HepG2 (cell line): ENCODE measurements around the gene ZIM2. TPM values are rescaled to one million over a fixed set of nuclear protein-coding genes. Genes with fewer than 3 reads are reported as not detected.

ENCODE experiments used
- ATAC-seq: fragments of 200-7000 bp; cut with Tn5 transposase; 3 replicates; pipeline ENCODE4 v1.9.1; 2020; ENCODE audit warnings: mild to moderate bottlenecking, moderate library complexity
- BruUV-seq: library from RNA; stranded (reverse); fragments of 400-500 nt; replicated peaks from 2 replicates; lab custom pipeline; 2021; lab: Mats Ljungman, UMichigan
- CTCF ChIA-PET: fragments of 300-600 bp; formaldehyde crosslinking; extraction: SDS; loops from one replicate; lab custom pipeline; 2021; ENCODE audit warnings: low total read pairs, inconsistent platforms, low intra/inter-chr PET ratio; lab: Yijun Ruan, JAX
- POLR2A ChIA-PET: fragments of 350-600 bp; sonication (Branson Sonifier 250); formaldehyde crosslinking; loops from one replicate; lab custom pipeline; 2020; ENCODE audit warnings: antibody characterized with exemption, inconsistent platforms; lab: Yijun Ruan, JAX
- DNase-seq: peaks from one replicate; pipeline ENCODE4 v3.0.0-alpha.2; 2015; ENCODE audit warnings: low spot score
- FAIRE-seq: peaks from 3 replicates; lab custom pipeline; 2011; peaks lifted over from hg19 to GRCh38; lab: Jason Lieb, UNC
- H2AFZ ChIP-seq: one replicate; pipeline ENCODE4 v1.6.1; 2011; ENCODE audit warnings: low read length, inconsistent platforms
- H3K27ac ChIP-seq: fragments of 300-600 bp; 3 replicates; pipeline ENCODE4 v1.8.0; 2011; ENCODE audit warnings: mixed run types, mild to moderate bottlenecking, mixed read lengths, low read length, inconsistent platforms; ENCODE audit not compliant: insufficient read depth; ENCODE audit errors: extremely low read length
- H3K27me3 ChIP-seq, 2 experiments: fragments of 200-600 bp in 1 of 2; 2 replicates in 1 of 2; 3 replicates in 1 of 2; pipeline versions ENCODE4 v1.6.0 to v1.8.0; 2011; ENCODE audit warnings: low read length in 2 of 2, mild to moderate bottlenecking in 2 of 2, moderate library complexity in 2 of 2, inconsistent platforms in 1 of 2; ENCODE audit not compliant: insufficient read depth in 2 of 2, control insufficient read depth in 1 of 2
- H3K36me3 ChIP-seq, 2 experiments: fragments of 200-600 bp in 1 of 2; replicated peaks in 1 of 2; 2 replicates in 1 of 2; 3 replicates in 1 of 2; pipeline versions ENCODE4 v1.5.1 to v1.8.0; 2011; ENCODE audit warnings: low read length in 2 of 2, inconsistent platforms in 1 of 2; ENCODE audit not compliant: insufficient read depth in 2 of 2, control insufficient read depth in 1 of 2
- H3K4me1 ChIP-seq: 2 replicates; pipeline ENCODE4 v1.5.1; 2012; ENCODE audit warnings: low read length, inconsistent platforms; ENCODE audit not compliant: insufficient read depth
- H3K4me2 ChIP-seq: 2 replicates; pipeline ENCODE4 v1.6.0; 2011; ENCODE audit warnings: low read depth, low read length, inconsistent platforms
- H3K4me3 ChIP-seq, 3 experiments: fragments of 200-600 bp in 1 of 3; sonication (generic), shearing (Covaris generic) in 1 of 3; replicated peaks in 1 of 3; 2 replicates each; pipeline ENCODE4 v1.5.1; 2011 to 2016; ENCODE audit warnings: low read length in 3 of 3, inconsistent platforms in 2 of 3, low read depth in 2 of 3, mild to moderate bottlenecking in 2 of 3, control low read depth in 1 of 3, mixed read lengths in 1 of 3; ENCODE audit not compliant: insufficient read depth in 1 of 3
- H3K79me2 ChIP-seq: one replicate; pipeline ENCODE4 v1.6.1; 2011; ENCODE audit warnings: low read length, inconsistent platforms; ENCODE audit not compliant: insufficient read depth
- H3K9ac ChIP-seq: 2 replicates; pipeline ENCODE4 v1.6.0; 2011; ENCODE audit warnings: mild to moderate bottlenecking, low read depth, low read length, inconsistent platforms; ENCODE audit not compliant: insufficient read depth
- H3K9me3 ChIP-seq: 2 replicates; pipeline ENCODE4 v1.5.1; 2012; ENCODE audit warnings: mild to moderate bottlenecking, low read length
- H4K20me1 ChIP-seq: 2 replicates; pipeline ENCODE4 v1.6.0; 2011; ENCODE audit warnings: inconsistent platforms, mild to moderate bottlenecking, low read length, moderate library complexity; ENCODE audit not compliant: insufficient read depth
- FIP1L1 ChIP-seq: fragments of 200-400 bp; formaldehyde crosslinking; IDR thresholded peaks from 2 replicates; pipeline ENCODE4 v1.6.1; 2018; ENCODE audit warnings: low read depth, mild to moderate bottlenecking, low read length, moderate library complexity, borderline replicate concordance; ENCODE audit not compliant: insufficient read depth
- ZNF260 ChIP-seq: sonication (generic); formaldehyde crosslinking; IDR thresholded peaks from 2 replicates; pipeline ENCODE4 v1.4.0; 2020; ENCODE audit warnings: missing genetic modification reagents, low read depth, mild to moderate bottlenecking, borderline replicate concordance
- ZNF44 ChIP-seq: sonication (generic); formaldehyde crosslinking; IDR thresholded peaks from 2 replicates; pipeline ENCODE4 v1.5.1; 2020; ENCODE audit warnings: mild to moderate bottlenecking, missing genetic modification reagents
- WGBS: methylation state at CpG from one replicate; pipeline ENCODE4 v1.1.6; 2017; ENCODE audit warnings: low lambda C conversion rate; 5-methylcytosine and 5-hydroxymethylcytosine counted together
- in situ Hi-C: cut with HindIII; loops from 2 replicates; pipeline ENCODE4 v1.10.0; 2017; ENCODE audit warnings: low pct_unique_long_range_greater_than_20kb; ENCODE audit not compliant: extremely low pct_ligation_motif_present
- intact Hi-C: fragments of 100-400 bp; cut with micrococcal nuclease; formaldehyde crosslinking; loops from one replicate; pipeline ENCODE4 v1.10.0; 2022; ENCODE audit not compliant: unreplicated experiment
- polyA plus RNA-seq, 8 experiments: library from polyadenylated mRNA; depleted of rRNA in 3 of 8; stranded (reverse) in 7 of 8; unstranded in 1 of 8; fragments of >200 nt; fragmentation: Illumina TruSeq in 4 of 8; extraction: Trizol in 4 of 8; gene quantifications; 2 replicates each; pipeline versions ENCODE4 v1.2.1 to v1.2.3, GENCODE V29; 2011 to 2016; ENCODE audit warnings: low read depth in 4 of 8, missing spikeins in 1 of 8, mixed read lengths in 1 of 8; ENCODE audit not compliant: insufficient read depth in 1 of 8
- total RNA-seq, 5 experiments: library from RNA; depleted of rRNA; stranded (reverse); fragments of >200 nt; fragmentation: Illumina TruSeq; extraction: Trizol; gene quantifications; 2 replicates each; pipeline ENCODE4 v1.2.3, GENCODE V29; 2016; ENCODE audit warnings: low read depth in 1 of 5
- TF ChIP-seq, protein P1 (sequence below): sonication (generic); formaldehyde crosslinking; IDR thresholded peaks from 2 replicates; pipeline ENCODE4 v1.9.0; 2021; ENCODE audit warnings: mild to moderate bottlenecking, missing genetic modification reagents
- TF ChIP-seq, protein P2 (sequence below): sonication (generic); formaldehyde crosslinking; IDR thresholded peaks from 2 replicates; pipeline ENCODE4 v1.5.1; 2020; ENCODE audit warnings: mild to moderate bottlenecking, missing genetic modification reagents, moderate library complexity

Gene ZIM2
- total and polyA plus RNA-seq, 2 of the 13 experiments (the other 11 are each of a cell fraction or from before 2014, with no cell fraction given) = 7.2 to 10.3 TPM

DNA sequence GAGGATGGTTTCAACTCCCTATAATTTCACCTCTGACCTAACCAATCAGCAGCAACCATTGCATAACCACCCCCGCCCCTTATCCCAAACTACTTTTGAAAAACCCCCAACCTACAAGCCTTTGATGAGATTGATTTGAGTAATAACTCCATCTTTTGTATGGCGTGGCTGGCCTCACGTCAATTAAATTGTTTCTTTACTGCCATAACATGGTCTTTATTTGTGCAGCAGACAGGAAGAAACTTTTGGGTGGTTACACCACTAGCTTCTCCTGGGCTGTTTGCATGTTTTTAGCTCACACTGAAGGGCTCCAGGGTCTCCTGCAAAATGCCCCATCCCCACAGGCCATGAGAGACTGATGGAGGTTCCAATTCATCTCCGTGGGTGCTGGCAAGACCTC is 34.0 kb upstream of the ZIM2 start:
- no peak overlapping the region for H3K27ac ChIP-seq
- H3K4me2 ChIP-seq = no peak overlapping the region
- H3K4me3 ChIP-seq = no peak overlapping the region
- peaks cover 59% of the 10 kb centered on the region for H3K4me1 ChIP-seq
- CTCF ChIA-PET = no interaction called here
- no peak overlapping the region for H3K9ac ChIP-seq
- no peak for DNase-seq
- in situ Hi-C loops (no loop called here), intact Hi-C loops (no loop called here)
- no peaks in the 10 kb centered on the region for H3K36me3 ChIP-seq
- H4K20me1 ChIP-seq = no peaks in the 10 kb centered on the region
- no peak for ATAC-seq
- no TSS peak for BruUV-seq
- no peak for TF ChIP-seq ZNF260 (CRISPR knock-in tag)
- TF ChIP-seq ZNF44 = peak; percentile 100
- H3K9me3 ChIP-seq = peaks cover 23% of the 10 kb centered on the region
- no peaks in the 10 kb centered on the region for H3K27me3 ChIP-seq
- peaks cover 4% of the 10 kb centered on the region for H3K79me2 ChIP-seq
- H2AFZ ChIP-seq = no peak overlapping the region
- POLR2A ChIA-PET = no interaction called here
- WGBS = 98% methylated on average over 4 of the region's 4 CpGs
- FAIRE-seq = no peak

DNA sequence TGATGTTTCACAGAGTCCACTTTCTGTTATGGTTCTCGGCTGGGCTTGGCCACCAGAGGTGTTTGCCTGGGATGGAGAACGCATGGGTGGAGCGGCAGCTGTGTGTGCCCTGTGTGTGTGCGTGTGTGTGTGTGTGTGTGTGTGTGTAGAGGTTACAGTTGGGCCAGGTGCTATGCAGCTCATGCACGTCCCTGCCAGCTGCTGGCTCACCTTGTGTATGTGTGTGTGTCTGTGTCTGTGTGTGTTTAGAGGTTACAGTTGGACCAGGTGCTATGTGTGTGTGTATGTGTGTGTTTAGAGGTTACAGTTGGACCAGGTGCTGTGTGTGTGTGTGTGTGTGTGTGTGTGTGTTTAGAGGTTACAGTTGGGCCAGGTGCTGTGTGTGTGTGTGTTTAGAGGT is 33.0 kb upstream of the ZIM2 start:
- Histone ChIP-seq H3K4me2 (no peak overlapping the region), H3K9me3 (peaks cover 23% of the 10 kb centered on the region), H3K36me3 (no peaks in the 10 kb centered on the region), H4K20me1 (no peaks in the 10 kb centered on the region), H3K27me3 (no peaks in the 10 kb centered on the region), H3K79me2 (no peaks in the 10 kb centered on the region), H3K4me3 (no peak overlapping the region), H3K4me1 (peaks cover 56% of the 10 kb centered on the region), H3K9ac (no peak overlapping the region), H3K27ac (no peak overlapping the region), H2AFZ (no peak overlapping the region)
- BruUV-seq = no TSS peak
- ATAC-seq (no peak), DNase-seq (no peak), FAIRE-seq (no peak)
- intact Hi-C loops = no loop called here
- in situ Hi-C loops = no loop called here
- WGBS = 93% methylated on average over 4 of the region's 5 CpGs
- ChIA-PET POLR2A (no interaction called here), CTCF (no interaction called here)
- TF ChIP-seq, protein P1, sequence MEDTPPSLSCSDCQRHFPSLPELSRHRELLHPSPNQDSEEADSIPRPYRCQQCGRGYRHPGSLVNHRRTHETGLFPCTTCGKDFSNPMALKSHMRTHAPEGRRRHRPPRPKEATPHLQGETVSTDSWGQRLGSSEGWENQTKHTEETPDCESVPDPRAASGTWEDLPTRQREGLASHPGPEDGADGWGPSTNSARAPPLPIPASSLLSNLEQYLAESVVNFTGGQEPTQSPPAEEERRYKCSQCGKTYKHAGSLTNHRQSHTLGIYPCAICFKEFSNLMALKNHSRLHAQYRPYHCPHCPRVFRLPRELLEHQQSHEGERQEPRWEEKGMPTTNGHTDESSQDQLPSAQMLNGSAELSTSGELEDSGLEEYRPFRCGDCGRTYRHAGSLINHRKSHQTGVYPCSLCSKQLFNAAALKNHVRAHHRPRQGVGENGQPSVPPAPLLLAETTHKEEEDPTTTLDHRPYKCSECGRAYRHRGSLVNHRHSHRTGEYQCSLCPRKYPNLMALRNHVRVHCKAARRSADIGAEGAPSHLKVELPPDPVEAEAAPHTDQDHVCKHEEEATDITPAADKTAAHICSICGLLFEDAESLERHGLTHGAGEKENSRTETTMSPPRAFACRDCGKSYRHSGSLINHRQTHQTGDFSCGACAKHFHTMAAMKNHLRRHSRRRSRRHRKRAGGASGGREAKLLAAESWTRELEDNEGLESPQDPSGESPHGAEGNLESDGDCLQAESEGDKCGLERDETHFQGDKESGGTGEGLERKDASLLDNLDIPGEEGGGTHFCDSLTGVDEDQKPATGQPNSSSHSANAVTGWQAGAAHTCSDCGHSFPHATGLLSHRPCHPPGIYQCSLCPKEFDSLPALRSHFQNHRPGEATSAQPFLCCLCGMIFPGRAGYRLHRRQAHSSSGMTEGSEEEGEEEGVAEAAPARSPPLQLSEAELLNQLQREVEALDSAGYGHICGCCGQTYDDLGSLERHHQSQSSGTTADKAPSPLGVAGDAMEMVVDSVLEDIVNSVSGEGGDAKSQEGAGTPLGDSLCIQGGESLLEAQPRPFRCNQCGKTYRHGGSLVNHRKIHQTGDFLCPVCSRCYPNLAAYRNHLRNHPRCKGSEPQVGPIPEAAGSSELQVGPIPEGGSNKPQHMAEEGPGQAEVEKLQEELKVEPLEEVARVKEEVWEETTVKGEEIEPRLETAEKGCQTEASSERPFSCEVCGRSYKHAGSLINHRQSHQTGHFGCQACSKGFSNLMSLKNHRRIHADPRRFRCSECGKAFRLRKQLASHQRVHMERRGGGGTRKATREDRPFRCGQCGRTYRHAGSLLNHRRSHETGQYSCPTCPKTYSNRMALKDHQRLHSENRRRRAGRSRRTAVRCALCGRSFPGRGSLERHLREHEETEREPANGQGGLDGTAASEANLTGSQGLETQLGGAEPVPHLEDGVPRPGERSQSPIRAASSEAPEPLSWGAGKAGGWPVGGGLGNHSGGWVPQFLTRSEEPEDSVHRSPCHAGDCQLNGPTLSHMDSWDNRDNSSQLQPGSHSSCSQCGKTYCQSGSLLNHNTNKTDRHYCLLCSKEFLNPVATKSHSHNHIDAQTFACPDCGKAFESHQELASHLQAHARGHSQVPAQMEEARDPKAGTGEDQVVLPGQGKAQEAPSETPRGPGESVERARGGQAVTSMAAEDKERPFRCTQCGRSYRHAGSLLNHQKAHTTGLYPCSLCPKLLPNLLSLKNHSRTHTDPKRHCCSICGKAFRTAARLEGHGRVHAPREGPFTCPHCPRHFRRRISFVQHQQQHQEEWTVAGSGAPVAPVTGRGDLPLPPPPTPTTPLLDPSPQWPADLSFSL = peak; percentile 61
- TF ChIP-seq FIP1L1 = no peak
- TF ChIP-seq, protein P2, sequence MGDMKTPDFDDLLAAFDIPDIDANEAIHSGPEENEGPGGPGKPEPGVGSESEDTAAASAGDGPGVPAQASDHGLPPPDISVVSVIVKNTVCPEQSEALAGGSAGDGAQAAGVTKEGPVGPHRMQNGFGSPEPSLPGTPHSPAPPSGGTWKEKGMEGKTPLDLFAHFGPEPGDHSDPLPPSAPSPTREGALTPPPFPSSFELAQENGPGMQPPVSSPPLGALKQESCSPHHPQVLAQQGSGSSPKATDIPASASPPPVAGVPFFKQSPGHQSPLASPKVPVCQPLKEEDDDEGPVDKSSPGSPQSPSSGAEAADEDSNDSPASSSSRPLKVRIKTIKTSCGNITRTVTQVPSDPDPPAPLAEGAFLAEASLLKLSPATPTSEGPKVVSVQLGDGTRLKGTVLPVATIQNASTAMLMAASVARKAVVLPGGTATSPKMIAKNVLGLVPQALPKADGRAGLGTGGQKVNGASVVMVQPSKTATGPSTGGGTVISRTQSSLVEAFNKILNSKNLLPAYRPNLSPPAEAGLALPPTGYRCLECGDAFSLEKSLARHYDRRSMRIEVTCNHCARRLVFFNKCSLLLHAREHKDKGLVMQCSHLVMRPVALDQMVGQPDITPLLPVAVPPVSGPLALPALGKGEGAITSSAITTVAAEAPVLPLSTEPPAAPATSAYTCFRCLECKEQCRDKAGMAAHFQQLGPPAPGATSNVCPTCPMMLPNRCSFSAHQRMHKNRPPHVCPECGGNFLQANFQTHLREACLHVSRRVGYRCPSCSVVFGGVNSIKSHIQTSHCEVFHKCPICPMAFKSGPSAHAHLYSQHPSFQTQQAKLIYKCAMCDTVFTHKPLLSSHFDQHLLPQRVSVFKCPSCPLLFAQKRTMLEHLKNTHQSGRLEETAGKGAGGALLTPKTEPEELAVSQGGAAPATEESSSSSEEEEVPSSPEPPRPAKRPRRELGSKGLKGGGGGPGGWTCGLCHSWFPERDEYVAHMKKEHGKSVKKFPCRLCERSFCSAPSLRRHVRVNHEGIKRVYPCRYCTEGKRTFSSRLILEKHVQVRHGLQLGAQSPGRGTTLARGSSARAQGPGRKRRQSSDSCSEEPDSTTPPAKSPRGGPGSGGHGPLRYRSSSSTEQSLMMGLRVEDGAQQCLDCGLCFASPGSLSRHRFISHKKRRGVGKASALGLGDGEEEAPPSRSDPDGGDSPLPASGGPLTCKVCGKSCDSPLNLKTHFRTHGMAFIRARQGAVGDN = peak; percentile 35; the same call in 1 of the 2 replicates
